RWPE2 (cell line): ENCODE measurements around the gene HERPUD2.
A peak's percentile ranks its signal among the peaks of the same experiment; 100 is the strongest.

ENCODE experiments used
- ATAC-seq: fragments of 200-7000 bp; cut with Tn5 transposase; 3 replicates; pipeline ENCODE4 v1.9.1; 2021; ENCODE audit warnings: low read depth
- DNase-seq: peaks from one replicate; pipeline ENCODE4 v3.0.0-alpha.2; 2020; ENCODE audit warnings: low spot score
- H3K27ac ChIP-seq: fragments of 450-650 bp; 2 replicates; pipeline ENCODE4 v1.5.1; 2017; ENCODE audit warnings: mild to moderate bottlenecking; ENCODE audit not compliant: poor library complexity, severe bottlenecking
- H3K27me3 ChIP-seq: fragments of 250-450 bp; sonication (Bioruptor Pico); 2 replicates; pipeline ENCODE4 v1.5.1; 2021; ENCODE audit warnings: mild to moderate bottlenecking, moderate library complexity; ENCODE audit not compliant: insufficient read depth, poor library complexity, severe bottlenecking
- H3K36me3 ChIP-seq: fragments of 250-450 bp; sonication (Bioruptor Pico); 2 replicates; pipeline ENCODE4 v1.5.1; 2020; ENCODE audit warnings: low read depth, mild to moderate bottlenecking, moderate library complexity
- H3K4me1 ChIP-seq: fragments of 250-450 bp; sonication (Bioruptor Pico); 2 replicates; pipeline ENCODE4 v1.5.1; 2021; ENCODE audit warnings: mild to moderate bottlenecking, moderate library complexity; ENCODE audit not compliant: insufficient read depth, poor library complexity, severe bottlenecking
- H3K4me3 ChIP-seq: fragments of 250-450 bp; sonication (Bioruptor Pico); 2 replicates; pipeline ENCODE4 v1.5.1; 2021; ENCODE audit warnings: mild to moderate bottlenecking, moderate library complexity; ENCODE audit not compliant: severe bottlenecking
- H3K9me3 ChIP-seq: fragments of 250-450 bp; sonication (Bioruptor Pico); 2 replicates; pipeline ENCODE4 v1.5.1; 2021; ENCODE audit warnings: mild to moderate bottlenecking, moderate library complexity; ENCODE audit not compliant: severe bottlenecking
- TF ChIP-seq, protein P1 (sequence below): fragments of 450-650 bp; IDR thresholded peaks from one replicate; pipeline ENCODE4 v1.5.1; 2017; ENCODE audit warnings: mild to moderate bottlenecking, moderate library complexity; ENCODE audit not compliant: poor library complexity, severe bottlenecking

HERPUD2 gene, protein sequence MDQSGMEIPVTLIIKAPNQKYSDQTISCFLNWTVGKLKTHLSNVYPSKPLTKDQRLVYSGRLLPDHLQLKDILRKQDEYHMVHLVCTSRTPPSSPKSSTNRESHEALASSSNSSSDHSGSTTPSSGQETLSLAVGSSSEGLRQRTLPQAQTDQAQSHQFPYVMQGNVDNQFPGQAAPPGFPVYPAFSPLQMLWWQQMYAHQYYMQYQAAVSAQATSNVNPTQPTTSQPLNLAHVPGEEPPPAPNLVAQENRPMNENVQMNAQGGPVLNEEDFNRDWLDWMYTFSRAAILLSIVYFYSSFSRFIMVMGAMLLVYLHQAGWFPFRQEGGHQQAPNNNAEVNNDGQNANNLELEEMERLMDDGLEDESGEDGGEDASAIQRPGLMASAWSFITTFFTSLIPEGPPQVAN

DNA sequence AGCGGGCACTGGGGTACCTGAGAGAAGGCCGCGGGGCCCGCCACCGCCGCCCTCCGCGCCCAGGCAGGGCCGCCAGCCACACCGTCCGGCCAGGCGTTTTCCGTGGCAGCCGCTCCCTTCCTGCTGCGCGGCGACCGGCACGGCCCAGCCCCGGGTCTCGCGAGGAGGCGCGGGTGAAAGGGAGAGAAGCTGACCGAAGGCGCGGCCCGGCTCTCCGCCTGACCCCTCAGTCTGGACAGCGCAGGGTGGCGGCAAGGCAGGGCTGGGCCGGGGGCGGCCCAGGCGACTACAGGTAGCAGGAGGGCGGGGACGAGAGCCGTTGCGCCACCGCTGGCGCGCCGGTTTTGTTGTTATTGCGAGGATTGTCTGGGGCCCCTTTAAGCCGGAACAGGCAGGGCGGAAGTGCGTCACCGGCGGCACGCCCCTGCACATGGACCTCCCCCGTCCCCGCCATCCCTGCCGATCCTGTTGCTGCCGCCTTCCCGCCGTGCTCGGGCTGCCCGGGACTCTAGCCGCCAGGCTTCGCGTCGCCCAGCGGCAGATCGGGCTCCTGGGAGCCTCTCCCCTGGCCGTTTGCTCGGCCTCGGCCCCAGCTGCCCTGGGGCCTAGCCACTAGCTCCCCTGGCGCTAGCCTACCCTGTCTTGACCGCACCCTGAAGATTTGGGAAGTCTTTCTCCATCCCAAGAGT lies at the start of gene HERPUD2:
TSS of gene HERPUD2 (minus strand) at position 352 of the 689 bp plus-strand sequence. CDS start 805 bp downstream, outside the sequence.
- peak; percentile 83 for ATAC-seq
- H3K4me1 ChIP-seq, result peaks cover 33% of the 10 kb centered on the region

DNA sequence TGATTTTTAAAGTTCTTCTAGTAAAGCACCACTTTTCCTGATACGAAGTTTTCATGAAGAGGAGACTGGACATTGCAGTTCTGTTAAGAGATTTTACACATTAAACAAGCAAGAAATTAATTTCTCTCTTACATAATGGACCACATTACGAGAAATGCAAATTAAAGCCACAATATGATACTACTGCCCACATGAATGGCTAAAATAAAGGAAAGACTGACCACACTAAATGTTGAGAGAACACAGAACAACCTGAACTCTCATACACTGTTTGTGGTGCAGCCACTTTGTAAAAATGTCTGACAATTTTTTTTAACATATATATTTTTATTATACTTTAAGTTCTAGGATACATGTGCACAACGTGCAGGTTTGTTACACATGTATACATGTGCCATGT lies 44.0 kb upstream of the HERPUD2 start:
- Histone ChIP-seq H3K27me3 (no peaks in the 10 kb centered on the region), H3K36me3 (no peaks in the 10 kb centered on the region), H3K9me3 (no peaks in the 10 kb centered on the region), H3K27ac (no peak overlapping the region), H3K4me1 (peaks cover 7% of the 10 kb centered on the region), H3K4me3 (no peak overlapping the region)
- TF ChIP-seq, protein P1, sequence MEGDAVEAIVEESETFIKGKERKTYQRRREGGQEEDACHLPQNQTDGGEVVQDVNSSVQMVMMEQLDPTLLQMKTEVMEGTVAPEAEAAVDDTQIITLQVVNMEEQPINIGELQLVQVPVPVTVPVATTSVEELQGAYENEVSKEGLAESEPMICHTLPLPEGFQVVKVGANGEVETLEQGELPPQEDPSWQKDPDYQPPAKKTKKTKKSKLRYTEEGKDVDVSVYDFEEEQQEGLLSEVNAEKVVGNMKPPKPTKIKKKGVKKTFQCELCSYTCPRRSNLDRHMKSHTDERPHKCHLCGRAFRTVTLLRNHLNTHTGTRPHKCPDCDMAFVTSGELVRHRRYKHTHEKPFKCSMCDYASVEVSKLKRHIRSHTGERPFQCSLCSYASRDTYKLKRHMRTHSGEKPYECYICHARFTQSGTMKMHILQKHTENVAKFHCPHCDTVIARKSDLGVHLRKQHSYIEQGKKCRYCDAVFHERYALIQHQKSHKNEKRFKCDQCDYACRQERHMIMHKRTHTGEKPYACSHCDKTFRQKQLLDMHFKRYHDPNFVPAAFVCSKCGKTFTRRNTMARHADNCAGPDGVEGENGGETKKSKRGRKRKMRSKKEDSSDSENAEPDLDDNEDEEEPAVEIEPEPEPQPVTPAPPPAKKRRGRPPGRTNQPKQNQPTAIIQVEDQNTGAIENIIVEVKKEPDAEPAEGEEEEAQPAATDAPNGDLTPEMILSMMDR, result no peak
- no peak for DNase-seq
- no peak for ATAC-seq

More for the DNA sequence above, at the start of gene HERPUD2:
- TF ChIP-seq, protein P1, result no peak
- Histone ChIP-seq H3K36me3 (peaks cover 19% of the 10 kb centered on the region), H3K27me3 (no peaks in the 10 kb centered on the region), H3K27ac (peak within 1 kb of the TSS; percentile 68), H3K4me3 (peak within 1 kb of the TSS; percentile 47), H3K9me3 (no peaks in the 10 kb centered on the region)
- peak; percentile 91 for DNase-seq

DNA sequence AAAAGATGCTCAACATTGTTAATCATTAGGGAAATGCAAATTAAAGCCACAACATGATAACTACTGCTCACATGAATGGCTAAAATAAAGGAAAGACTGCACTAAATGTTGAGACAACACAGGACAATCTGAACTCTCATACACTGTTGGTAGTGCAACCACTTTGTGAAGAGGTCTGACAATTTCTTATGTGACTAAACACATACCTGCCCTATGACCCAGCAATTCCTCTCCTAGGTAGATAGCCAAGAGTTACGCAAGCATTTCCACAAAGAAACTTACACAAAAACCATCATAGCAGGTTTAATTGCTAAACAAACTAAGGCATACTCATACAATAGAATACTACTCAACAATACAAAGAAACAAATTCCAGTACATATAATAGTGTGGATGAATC lies 41.8 kb upstream of the HERPUD2 start:
- Histone ChIP-seq H3K36me3 (no peaks in the 10 kb centered on the region), H3K9me3 (no peaks in the 10 kb centered on the region), H3K4me1 (peaks cover 7% of the 10 kb centered on the region), H3K27me3 (no peaks in the 10 kb centered on the region), H3K27ac (peak overlapping the region; percentile 22), H3K4me3 (no peak overlapping the region)
- ATAC-seq (peak; percentile 99), DNase-seq (no peak)
- TF ChIP-seq, protein P1, result no peak

DNA sequence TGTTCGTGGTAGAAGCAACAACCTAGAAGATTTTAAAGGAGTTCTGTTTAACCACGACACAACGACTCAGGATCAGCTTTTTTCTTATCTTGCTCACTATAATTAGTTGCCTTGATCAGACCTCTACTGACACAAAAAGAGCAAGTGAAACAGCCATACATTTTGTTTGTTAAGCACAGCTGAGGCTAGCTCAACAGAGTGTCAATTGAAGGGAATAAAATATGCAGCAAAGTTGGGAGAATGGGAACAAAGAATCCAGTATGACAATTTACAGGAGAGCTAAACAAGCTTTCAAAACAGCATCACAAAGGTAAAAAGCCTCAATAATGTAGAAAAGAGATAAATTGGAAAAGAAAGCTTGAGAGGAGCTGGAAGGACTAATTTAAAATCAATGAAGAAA lies 40.5 kb upstream of the HERPUD2 start:
- DNase-seq (no peak), ATAC-seq (no peak)
- Histone ChIP-seq H3K4me1 (peaks cover 7% of the 10 kb centered on the region), H3K27me3 (no peaks in the 10 kb centered on the region), H3K4me3 (no peak overlapping the region), H3K9me3 (no peaks in the 10 kb centered on the region), H3K36me3 (no peaks in the 10 kb centered on the region), H3K27ac (no peak overlapping the region)
- TF ChIP-seq, protein P1, result no peak
